H9 (cell line): ENCODE data around the gene NUTM2B. TPM values are rescaled to one million over a fixed set of nuclear protein-coding genes. Genes with fewer than 3 reads are reported as not detected.
"Not testable (repeated sequence)": the region's sequence is repeated elsewhere in the genome, so short reads cannot be mapped to it uniquely, and the experiment has no call there.

Experiments used
- DNase-seq: peaks from one replicate; pipeline ENCODE4 v3.0.0-alpha.2; 2017
- H2AFZ ChIP-seq: one replicate; pipeline ENCODE4 v1.6.1; 2013; ENCODE audit warnings: mild to moderate bottlenecking, low read length, control low read depth, moderate library complexity
- H2AK5ac ChIP-seq: 2 replicates; pipeline ENCODE4 v1.6.1; 2013; ENCODE audit warnings: low read length, control low read depth, mixed read lengths; ENCODE audit not compliant: insufficient read length
- H2BK120ac ChIP-seq: one replicate; pipeline ENCODE4 v1.6.1; 2013; ENCODE audit warnings: low read depth, mild to moderate bottlenecking, low read length, control low read depth, inconsistent platforms; ENCODE audit not compliant: poor library complexity, severe bottlenecking
- H2BK12ac ChIP-seq: 2 replicates; pipeline ENCODE4 v1.6.1; 2013; ENCODE audit warnings: low read length, control low read depth, mixed read lengths, low read depth; ENCODE audit not compliant: insufficient read length
- H2BK15ac ChIP-seq: 2 replicates; pipeline ENCODE4 v1.6.1; 2013; ENCODE audit warnings: low read depth, low read length, control low read depth
- H2BK20ac ChIP-seq: one replicate; pipeline ENCODE4 v1.6.1; 2013; ENCODE audit warnings: low read depth, mild to moderate bottlenecking, low read length, control low read depth, inconsistent platforms; ENCODE audit not compliant: poor library complexity, severe bottlenecking
- H2BK5ac ChIP-seq: 2 replicates; pipeline ENCODE4 v1.6.1; 2013; ENCODE audit warnings: low read length, control low read depth, mixed read lengths; ENCODE audit not compliant: insufficient read length
- H3K14ac ChIP-seq: 2 replicates; pipeline ENCODE4 v1.6.1; 2013; ENCODE audit warnings: low read length, control low read depth; ENCODE audit not compliant: insufficient read depth
- H3K18ac ChIP-seq: 2 replicates; pipeline ENCODE4 v1.6.1; 2013; ENCODE audit warnings: low read depth, mild to moderate bottlenecking, mixed read lengths, low read length, control low read depth; ENCODE audit not compliant: insufficient read length
- H3K23ac ChIP-seq: 2 replicates; pipeline ENCODE4 v1.6.1; 2013; ENCODE audit warnings: low read length, control low read depth, mixed read lengths, low read depth; ENCODE audit not compliant: insufficient read length
- H3K23me2 ChIP-seq: 2 replicates; pipeline ENCODE4 v1.6.1; 2013; ENCODE audit warnings: low read depth, mild to moderate bottlenecking, mixed read lengths, low read length, control low read depth; ENCODE audit not compliant: insufficient read length, poor library complexity, severe bottlenecking
- H3K27ac ChIP-seq: 2 replicates; pipeline ENCODE4 v1.5.1; 2013; ENCODE audit warnings: low read length, control low read depth, mixed read lengths, low read depth; ENCODE audit not compliant: insufficient read length
- H3K27me3 ChIP-seq: 2 replicates; pipeline ENCODE4 v1.6.1; 2013; ENCODE audit warnings: low read length, control low read depth, inconsistent platforms; ENCODE audit not compliant: insufficient read depth
- H3K4ac ChIP-seq: 2 replicates; pipeline ENCODE4 v1.6.1; 2013; ENCODE audit warnings: low read depth, mild to moderate bottlenecking, control low read depth, inconsistent platforms, low read length, moderate library complexity
- H3K4me1 ChIP-seq: 2 replicates; pipeline ENCODE4 v1.6.1; 2013; ENCODE audit warnings: low read length, control low read depth, inconsistent platforms; ENCODE audit not compliant: insufficient read depth
- H3K4me2 ChIP-seq: 2 replicates; pipeline ENCODE4 v1.6.1; 2013; ENCODE audit warnings: low read length, control low read depth, mixed read lengths; ENCODE audit not compliant: insufficient read length, insufficient read depth
- H3K56ac ChIP-seq: 2 replicates; pipeline ENCODE4 v1.6.1; 2013; ENCODE audit warnings: low read depth, mild to moderate bottlenecking, mixed read lengths, low read length, control low read depth; ENCODE audit not compliant: insufficient read length
- H3K79me1 ChIP-seq: 2 replicates; pipeline ENCODE4 v1.6.1; 2013; ENCODE audit warnings: low read depth, mild to moderate bottlenecking, moderate library complexity, low read length, control low read depth, inconsistent platforms; ENCODE audit not compliant: insufficient read depth, poor library complexity, severe bottlenecking
- H3K79me2 ChIP-seq: 2 replicates; pipeline ENCODE4 v1.6.1; 2013; ENCODE audit warnings: low read length, control low read depth, inconsistent platforms; ENCODE audit not compliant: insufficient read depth
- H3K9ac ChIP-seq: 2 replicates; pipeline ENCODE4 v1.6.1; 2013; ENCODE audit warnings: low read length, control low read depth, mixed read lengths; ENCODE audit not compliant: insufficient read length; ENCODE audit errors: extremely low read depth
- H3K9me3 ChIP-seq: one replicate; pipeline ENCODE4 v1.6.1; 2013; ENCODE audit warnings: low read depth, low read length, inconsistent platforms; ENCODE audit not compliant: control insufficient read depth
- H3T11ph ChIP-seq: one replicate; pipeline ENCODE4 v1.6.1; 2013; ENCODE audit warnings: mild to moderate bottlenecking, low read length, control low read depth, inconsistent platforms
- H4K20me1 ChIP-seq: one replicate; pipeline ENCODE4 v1.6.1; 2013; ENCODE audit not compliant: control insufficient read depth, insufficient read length, insufficient read depth
- H4K5ac ChIP-seq: 2 replicates; pipeline ENCODE4 v1.6.1; 2013; ENCODE audit warnings: low read depth, mild to moderate bottlenecking, mixed read lengths, low read length, control low read depth; ENCODE audit not compliant: insufficient read length
- H4K8ac ChIP-seq: replicated peaks from 2 replicates; pipeline ENCODE4 v1.6.1; 2013; ENCODE audit warnings: low read length, control low read depth, mixed read lengths, low read depth; ENCODE audit not compliant: insufficient read length
- H4K91ac ChIP-seq: 2 replicates; pipeline ENCODE4 v1.6.1; 2013; ENCODE audit warnings: low read depth, mild to moderate bottlenecking, moderate library complexity, mixed read lengths, low read length, control low read depth; ENCODE audit not compliant: insufficient read length
- H3K27ac Mint-ChIP-seq, 3 experiments: 2 replicates in 2 of 3; 3 replicates in 1 of 3; pipeline ENCODE4 v1.8.0; 2020 to 2021; ENCODE audit warnings: mixed read lengths in 3 of 3, mild to moderate bottlenecking in 1 of 3, moderate library complexity in 1 of 3
- H3K27me3 Mint-ChIP-seq: 2 replicates; pipeline ENCODE4 v1.8.0; 2021; ENCODE audit warnings: low read depth, mild to moderate bottlenecking, moderate library complexity, mixed read lengths
- H3K36me3 Mint-ChIP-seq, 3 experiments: 2 replicates in 2 of 3; 3 replicates in 1 of 3; pipeline ENCODE4 v1.8.0; 2020 to 2021; ENCODE audit warnings: low read depth in 3 of 3, mixed read lengths in 3 of 3; ENCODE audit not compliant: insufficient read depth in 1 of 3
- H3K4me1 Mint-ChIP-seq, 2 experiments: 2 replicates each; pipeline ENCODE4 v1.8.0; 2020; ENCODE audit warnings: mixed read lengths in 2 of 2
- H3K4me3 Mint-ChIP-seq, 2 experiments: 2 replicates in 1 of 2; 3 replicates in 1 of 2; pipeline ENCODE4 v1.8.0; 2020 to 2021; ENCODE audit warnings: mild to moderate bottlenecking in 2 of 2, mixed read lengths in 2 of 2, moderate library complexity in 1 of 2
- H3K9me3 Mint-ChIP-seq, 2 experiments: 2 replicates in 1 of 2; 3 replicates in 1 of 2; pipeline ENCODE4 v1.8.0; 2020; ENCODE audit warnings: mild to moderate bottlenecking in 2 of 2, mixed read lengths in 2 of 2, moderate library complexity in 1 of 2
- total RNA-seq: library from RNA; stranded (reverse); gene quantifications from 2 replicates; pipeline ENCODE4 v1.2.1, GENCODE V29; 2021

The NUTM2B gene
- total RNA-seq, 1 experiment from 2014 or later, result 0.46 TPM

DNA sequence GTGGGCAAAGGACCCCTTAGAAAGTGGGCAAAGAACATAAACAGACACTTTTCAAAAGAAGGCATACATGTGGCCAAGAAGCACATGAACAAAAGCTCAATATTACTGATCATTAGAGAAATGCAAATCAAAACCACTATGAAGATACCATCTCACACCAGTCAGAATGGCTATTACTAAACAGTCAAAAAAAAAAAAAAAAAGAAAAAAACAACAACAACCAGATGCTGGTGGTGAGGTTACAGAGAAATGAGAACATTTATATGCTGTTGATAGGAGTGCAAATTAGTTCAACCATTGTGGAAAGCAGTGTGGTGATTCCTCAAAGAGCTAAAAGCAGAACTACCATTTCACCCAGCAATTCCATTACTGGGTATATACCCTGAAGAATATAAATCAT, 50.6 kb downstream of the NUTM2B start:
- not testable (repeated sequence) for H3K4me3 Mint-ChIP-seq

More for the DNA sequence above, 50.6 kb downstream of the NUTM2B start:
- not testable (repeated sequence) for H2BK20ac ChIP-seq, H3K9me3 Mint-ChIP-seq, H3K79me1 ChIP-seq, H3K4me1 ChIP-seq, DNase-seq, H4K91ac ChIP-seq, H4K5ac ChIP-seq, H3K23me2 ChIP-seq, H3K27ac ChIP-seq, H2BK15ac ChIP-seq, H3K36me3 Mint-ChIP-seq, H3K79me2 ChIP-seq, H3K9ac ChIP-seq, H3K18ac ChIP-seq, H2AK5ac ChIP-seq, H2BK12ac ChIP-seq, H3K27me3 Mint-ChIP-seq, H3K27ac Mint-ChIP-seq, H3K14ac ChIP-seq, H3K4me2 ChIP-seq, H3K27me3 ChIP-seq, H3K56ac ChIP-seq, H2BK5ac ChIP-seq, H4K8ac ChIP-seq, H3T11ph ChIP-seq, H3K4ac ChIP-seq, H4K20me1 ChIP-seq, H3K23ac ChIP-seq, H2AFZ ChIP-seq, H2BK120ac ChIP-seq, H3K9me3 ChIP-seq
- H3K4me1 Mint-ChIP-seq, result peaks cover 6 to 11% of the 10 kb centered on the region in 2 experiments
